Mucosa of gallbladder (tissue), 1 donor: ENCODE results near the gene VPS37D. TPM values are rescaled to one million over a fixed set of nuclear protein-coding genes. Genes with fewer than 3 reads are reported as not detected.
"Not testable (repeated sequence)": the region's sequence is repeated elsewhere in the genome, so short reads cannot be mapped to it uniquely, and the experiment has no call there.

Experiments used
- DNase-seq: peaks from one replicate; pipeline ENCODE4 v3.0.0-alpha.2; 2020; ENCODE audit warnings: low spot score
- total RNA-seq: library from RNA; stranded (reverse); gene quantifications from one replicate; pipeline ENCODE4 v1.2.1, GENCODE V29; 2021
- donor health status: DM: no; HTN: no; CAD: no.

The VPS37D gene
- total RNA-seq, 1 donor from 2014 or later, result 13.5 TPM

GRCh38 chr7:73646785-73647724 lies 20.6 kb upstream of the VPS37D start:
- DNase-seq, result no peak

- DNase-seq, result peak; percentile 47
Measured at GRCh38 chr7:73647725-73648592, 19.7 kb upstream of the VPS37D start.

- no peak for DNase-seq
Measured at GRCh38 chr7:73648593-73649332, 18.9 kb upstream of the VPS37D start.

GRCh38 chr7:73649576-73649975 lies 18.1 kb upstream of the VPS37D start:
- no peak for DNase-seq

- DNase-seq, result no peak
Measured at GRCh38 chr7:73650524-73650923, 17.1 kb upstream of the VPS37D start.

GRCh38 chr7:73652541-73652949 lies 15.1 kb upstream of the VPS37D start:
- no peak for DNase-seq

GRCh38 chr7:73655309-73655708 lies 12.3 kb upstream of the VPS37D start:
- not testable (repeated sequence) for DNase-seq

- DNase-seq, result no peak
Measured at GRCh38 chr7:73659983-73660382, 7.6 kb upstream of the VPS37D start.

GRCh38 chr7:73660594-73660993 lies 7.0 kb upstream of the VPS37D start:
- not testable (repeated sequence) for DNase-seq

GRCh38 chr7:73663033-73663432 lies 4.6 kb upstream of the VPS37D start:
- no peak for DNase-seq

GRCh38 chr7:73668103-73668885 lies 663 bp downstream of the VPS37D start:
- DNase-seq, result no peak

GRCh38 chr7:73668886-73669230 lies 1.2 kb downstream of the VPS37D start:
- DNase-seq, result no peak

GRCh38 chr7:73669288-73669701 lies 1.7 kb downstream of the VPS37D start:
- no peak for DNase-seq

- DNase-seq, result no peak
Measured at GRCh38 chr7:73669858-73670385, 2.3 kb downstream of the VPS37D start.

- no peak for DNase-seq
Measured at GRCh38 chr7:73671322-73671661, 3.7 kb downstream of the VPS37D start.

- DNase-seq, result no peak
Measured at GRCh38 chr7:73671857-73672445, 4.3 kb downstream of the VPS37D start.

- DNase-seq, result no peak
Measured at GRCh38 chr7:73674468-73675124, 7.0 kb downstream of the VPS37D start.

GRCh38 chr7:73676062-73676461 lies 8.4 kb downstream of the VPS37D start:
- DNase-seq, result not testable (repeated sequence)

- no peak for DNase-seq
Measured at GRCh38 chr7:73678862-73679261, 11.2 kb downstream of the VPS37D start.

GRCh38 chr7:73679709-73680108 lies 12.1 kb downstream of the VPS37D start:
- no peak for DNase-seq
